Gastrocnemius medialis (tissue), 4 donors: ENCODE data around the gene TRAF1.

Experiments
- CTCF ChIP-seq, 5 experiments: fragments of 450-650 bp in 3 of 5; fragments of 200-600 bp in 2 of 5; sonication (generic) in 2 of 5; IDR thresholded peaks in 4 of 5; conservative IDR thresholded peaks in 1 of 5; 1 replicate in 4 of 5; 2 replicates in 1 of 5; pipeline ENCODE4 v1.5.1; 2016 to 2019; ENCODE audit warnings: antibody characterized with exemption in 5 of 5, mild to moderate bottlenecking in 3 of 5, moderate library complexity in 3 of 5
- POLR2A ChIP-seq, 2 donors: fragments of 450-650 bp; IDR thresholded peaks; one replicate each; pipeline ENCODE4 v1.6.1; 2017; ENCODE audit warnings: antibody characterized with exemption in 2 of 2, mild to moderate bottlenecking in 2 of 2, moderate library complexity in 2 of 2

GRCh38 chr9:120857481-120857880 lies 69.1 kb downstream of the TRAF1 start:
- TF ChIP-seq CTCF (IDR thresholded peaks at IDR 0.05 in 4 of 5, conservative IDR thresholded peaks at IDR 0.05 in 1 of 5), result no peak
- no peak for TF ChIP-seq POLR2A (IDR thresholded peaks at IDR 0.05)
